ENCODE data around the gene TSSK2.

Gene TSSK2

DNA sequence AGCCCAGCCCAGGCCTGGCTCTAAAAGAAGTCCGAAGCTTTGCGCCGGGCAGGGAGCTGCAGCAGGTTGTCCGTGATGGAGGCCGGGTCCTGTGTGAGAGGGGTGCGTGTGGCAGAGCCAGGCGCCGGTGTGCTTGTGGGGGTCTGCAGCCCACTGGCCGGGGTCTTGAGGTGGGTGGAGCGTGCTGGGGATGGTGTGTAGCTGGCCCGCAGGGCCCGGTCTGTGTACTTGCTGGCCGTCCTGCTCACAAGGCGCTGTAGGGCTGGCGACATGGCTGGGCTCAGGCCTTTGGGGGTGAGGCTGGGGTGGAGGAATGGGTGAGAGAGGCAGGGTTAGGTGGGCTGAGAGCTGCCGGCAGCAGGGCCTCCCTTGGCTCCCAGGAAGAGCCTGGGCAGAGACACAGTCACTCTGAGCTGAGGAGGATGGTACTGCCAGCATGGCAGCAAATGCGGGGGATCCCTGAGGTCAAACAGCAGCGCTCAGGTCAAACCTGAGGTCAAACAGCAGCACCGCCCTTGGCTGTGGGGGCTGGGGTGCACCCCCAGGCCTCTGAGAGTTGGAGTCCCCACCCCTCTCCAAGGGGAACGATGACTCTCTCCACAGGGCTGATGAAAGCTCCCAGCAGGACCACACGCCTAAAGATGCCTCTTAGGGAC is 3.2 kb downstream of the TSSK2 start:
- Histone ChIP-seq H3K36me3 (ENCODE audit: control insufficient read depth, insufficient read depth, low read length) (no peaks in the 10 kb centered on the region), H3K79me2 (no peaks in the 10 kb centered on the region), H3K4me3 (ENCODE audit: low read depth, low read length) (no peak overlapping the region), H3K9me3 (ENCODE audit: control insufficient read depth, low read length) (no peaks in the 10 kb centered on the region), H3K9ac (no peak overlapping the region), H3K27me3 (ENCODE audit: control insufficient read depth, insufficient read depth, low read length) (no peaks in the 10 kb centered on the region), H3K4me2 (ENCODE audit: low read length) (no peak overlapping the region), H3K4me1 (no peaks in the 10 kb centered on the region), H2AFZ (no peak overlapping the region), H3K27ac (no peak overlapping the region)
- TF ChIP-seq, protein P1, sequence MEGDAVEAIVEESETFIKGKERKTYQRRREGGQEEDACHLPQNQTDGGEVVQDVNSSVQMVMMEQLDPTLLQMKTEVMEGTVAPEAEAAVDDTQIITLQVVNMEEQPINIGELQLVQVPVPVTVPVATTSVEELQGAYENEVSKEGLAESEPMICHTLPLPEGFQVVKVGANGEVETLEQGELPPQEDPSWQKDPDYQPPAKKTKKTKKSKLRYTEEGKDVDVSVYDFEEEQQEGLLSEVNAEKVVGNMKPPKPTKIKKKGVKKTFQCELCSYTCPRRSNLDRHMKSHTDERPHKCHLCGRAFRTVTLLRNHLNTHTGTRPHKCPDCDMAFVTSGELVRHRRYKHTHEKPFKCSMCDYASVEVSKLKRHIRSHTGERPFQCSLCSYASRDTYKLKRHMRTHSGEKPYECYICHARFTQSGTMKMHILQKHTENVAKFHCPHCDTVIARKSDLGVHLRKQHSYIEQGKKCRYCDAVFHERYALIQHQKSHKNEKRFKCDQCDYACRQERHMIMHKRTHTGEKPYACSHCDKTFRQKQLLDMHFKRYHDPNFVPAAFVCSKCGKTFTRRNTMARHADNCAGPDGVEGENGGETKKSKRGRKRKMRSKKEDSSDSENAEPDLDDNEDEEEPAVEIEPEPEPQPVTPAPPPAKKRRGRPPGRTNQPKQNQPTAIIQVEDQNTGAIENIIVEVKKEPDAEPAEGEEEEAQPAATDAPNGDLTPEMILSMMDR (IDR thresholded peaks at IDR 0.05): no peak

DNA sequence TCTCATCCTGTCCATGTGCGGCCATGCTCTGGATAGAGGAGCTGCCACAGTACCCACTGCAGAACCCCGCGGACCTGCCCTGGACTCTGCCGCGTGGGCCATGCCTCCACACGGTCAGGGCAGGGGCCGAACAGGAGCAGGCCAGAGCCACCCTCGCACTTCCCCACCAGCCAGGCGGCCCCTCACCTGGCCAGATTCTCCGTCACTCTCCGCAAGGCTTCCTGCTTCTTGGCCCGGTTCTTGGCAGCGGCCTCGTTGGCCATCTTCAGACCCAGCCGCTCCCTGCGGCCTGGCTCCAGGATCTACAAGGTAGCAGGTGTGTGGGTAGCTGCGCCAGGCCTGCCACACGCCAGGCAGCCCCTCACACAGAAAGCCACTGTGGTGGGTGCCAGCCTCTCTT is 3.8 kb downstream of the TSSK2 start:
- Histone ChIP-seq H3K9ac (no peak overlapping the region), H3K4me1 (no peaks in the 10 kb centered on the region), H3K36me3 (ENCODE audit: control insufficient read depth, insufficient read depth, low read length) (no peaks in the 10 kb centered on the region), H3K9me3 (ENCODE audit: control insufficient read depth, low read length) (no peaks in the 10 kb centered on the region), H3K4me3 (ENCODE audit: low read depth, low read length) (no peak overlapping the region), H3K79me2 (no peaks in the 10 kb centered on the region), H3K4me2 (ENCODE audit: low read length) (no peak overlapping the region), H3K27ac (no peak overlapping the region), H2AFZ (no peak overlapping the region), H3K27me3 (ENCODE audit: control insufficient read depth, insufficient read depth, low read length) (no peaks in the 10 kb centered on the region)
- TF ChIP-seq, protein P1 (IDR thresholded peaks at IDR 0.05): no peak

DNA sequence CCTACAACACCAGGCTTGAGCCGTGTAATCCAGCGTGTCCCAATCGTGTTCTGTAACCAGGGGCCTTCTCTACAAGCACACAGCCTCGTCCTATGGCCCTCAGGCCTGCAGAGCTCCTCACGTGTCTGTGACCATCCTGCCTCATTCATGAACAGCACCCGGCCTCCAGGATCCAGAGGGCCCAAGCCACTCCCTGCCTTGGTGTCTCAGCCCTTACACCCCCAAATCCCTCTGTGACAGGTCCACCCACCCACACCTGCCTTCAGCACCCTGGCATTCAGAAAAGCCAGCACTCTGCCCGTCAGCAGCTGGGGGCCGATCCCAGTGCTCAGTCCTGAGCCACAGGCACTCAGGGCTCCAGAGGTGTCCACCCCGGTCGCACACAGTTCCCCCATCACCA is 5.8 kb downstream of the TSSK2 start:
- Histone ChIP-seq H3K4me1 (no peaks in the 10 kb centered on the region), H3K36me3 (ENCODE audit: control insufficient read depth, insufficient read depth, low read length) (no peaks in the 10 kb centered on the region), H2AFZ (no peak overlapping the region), H3K27ac (no peak overlapping the region), H3K9ac (no peak overlapping the region), H3K27me3 (ENCODE audit: control insufficient read depth, insufficient read depth, low read length) (no peaks in the 10 kb centered on the region), H3K79me2 (no peaks in the 10 kb centered on the region), H3K9me3 (ENCODE audit: control insufficient read depth, low read length) (no peaks in the 10 kb centered on the region), H3K4me2 (ENCODE audit: low read length) (no peak overlapping the region), H3K4me3 (ENCODE audit: low read depth, low read length) (no peak overlapping the region)
- TF ChIP-seq, protein P1 (IDR thresholded peaks at IDR 0.05): no peak

DNA sequence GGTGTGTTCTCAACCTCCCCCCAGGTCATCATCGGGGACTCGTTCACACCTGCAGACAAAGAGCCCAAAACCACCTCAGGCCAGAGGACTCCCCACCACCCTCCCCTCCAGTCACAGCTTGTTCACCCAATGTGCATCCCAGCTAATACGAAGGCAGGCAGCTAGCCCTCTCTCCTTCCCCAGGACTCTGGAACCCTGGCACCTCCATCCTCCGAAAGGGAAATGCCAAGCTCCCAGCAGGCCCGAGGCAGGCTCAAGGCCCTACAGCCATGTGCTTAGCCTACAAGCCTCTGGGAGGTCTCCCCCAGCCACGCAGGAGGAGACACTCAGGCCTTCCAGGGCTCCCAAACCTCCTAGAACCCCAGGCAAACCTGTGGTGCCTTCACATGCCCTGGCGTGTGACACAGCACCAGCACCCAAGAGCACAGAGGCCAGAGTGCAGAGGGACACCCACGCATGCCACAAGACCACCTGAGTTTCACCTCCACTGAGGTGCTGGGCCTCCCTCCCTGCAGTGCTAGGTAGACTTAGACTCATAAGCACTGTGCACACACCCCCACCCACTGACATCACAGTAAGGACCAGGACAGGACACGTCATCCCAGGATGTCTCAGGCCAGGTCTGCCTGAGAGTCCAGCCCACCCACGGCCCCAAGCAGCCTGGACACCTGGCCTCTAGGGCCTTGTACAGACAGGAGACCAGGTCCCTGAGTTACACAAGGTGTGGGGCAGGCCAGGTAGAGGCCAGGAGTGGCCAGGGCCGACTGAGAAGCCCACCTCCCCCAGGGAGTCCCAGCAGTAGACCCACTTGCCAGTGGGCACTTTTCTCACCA is 6.5 kb downstream of the TSSK2 start:
- no peak overlapping the region for H3K4me3 ChIP-seq (ENCODE audit: low read depth, low read length)
- H3K79me2 ChIP-seq: no peaks in the 10 kb centered on the region
- H3K36me3 ChIP-seq (ENCODE audit: control insufficient read depth, insufficient read depth, low read length): no peaks in the 10 kb centered on the region
- no peaks in the 10 kb centered on the region for H3K9me3 ChIP-seq (ENCODE audit: control insufficient read depth, low read length)
- no peak overlapping the region for H3K4me2 ChIP-seq (ENCODE audit: low read length)
- no peak overlapping the region for H3K27ac ChIP-seq
- H3K27me3 ChIP-seq (ENCODE audit: control insufficient read depth, insufficient read depth, low read length): no peaks in the 10 kb centered on the region
- TF ChIP-seq, protein P1 (IDR thresholded peaks at IDR 0.05): no peak
- H2AFZ ChIP-seq: no peak overlapping the region
- no peaks in the 10 kb centered on the region for H3K4me1 ChIP-seq
- no peak overlapping the region for H3K9ac ChIP-seq

Measured in parathyroid adenoma (tissue), 2 donors.